Uterus (tissue), 4 donors: ENCODE data around the gene TTC39B. TPM values are rescaled to one million over a fixed set of nuclear protein-coding genes. Genes with fewer than 3 reads are reported as not detected.

Experiments used
- DNase-seq, 2 donors: peaks; one replicate each; pipeline ENCODE4 v3.0.0-alpha.2; 2019 to 2020
- H3K27ac ChIP-seq, 2 donors: fragments of 200-600 bp; sonication (generic); 1 replicate in 1 of 2; 2 replicates in 1 of 2; pipeline ENCODE4 v1.5.1; 2016 to 2018
- H3K27me3 ChIP-seq, 2 donors: fragments of 200-600 bp; sonication (generic); one replicate each; pipeline ENCODE4 v1.5.1; 2018 to 2019; ENCODE audit warnings: control low read depth in 1 of 2
- H3K36me3 ChIP-seq, 2 donors: fragments of 200-600 bp; sonication (generic); one replicate each; pipeline ENCODE4 v1.5.1; 2019; ENCODE audit warnings: control low read depth in 1 of 2
- H3K4me1 ChIP-seq, 2 donors: fragments of 200-600 bp; sonication (generic); one replicate each; pipeline ENCODE4 v1.5.1; 2018 to 2019; ENCODE audit warnings: control low read depth in 1 of 2
- H3K4me3 ChIP-seq, 2 donors: fragments of 200-600 bp; sonication (generic); 1 replicate in 1 of 2; 2 replicates in 1 of 2; pipeline ENCODE4 v1.5.1; 2018 to 2019; ENCODE audit warnings: mild to moderate bottlenecking in 1 of 2
- H3K9me3 ChIP-seq, 2 donors: fragments of 200-600 bp; sonication (generic); one replicate each; pipeline ENCODE4 v1.5.1; 2019; ENCODE audit warnings: control low read depth in 1 of 2
- POLR2A ChIP-seq, 2 donors: fragments of 450-650 bp; IDR thresholded peaks; one replicate each; pipeline ENCODE4 v1.6.1; 2016; ENCODE audit warnings: antibody characterized with exemption in 2 of 2, mild to moderate bottlenecking in 1 of 2, moderate library complexity in 1 of 2
- intact Hi-C: fragments of 100-400 bp; cut with DNase I; formaldehyde crosslinking; loops from one replicate; pipeline ENCODE4 v1.15.1; 2023; ENCODE audit warnings: low total_unique reads
- total RNA-seq, 4 donors: library from RNA; depleted of rRNA in 3 of 4; stranded (reverse); fragments of >200 nt in 3 of 4; gene quantifications; one replicate each; pipeline versions ENCODE4 v1.1.0 to v1.2.4, GENCODE V29; 2014 to 2023
- TF ChIP-seq, protein P1 (sequence below), 4 experiments: fragments of 200-600 bp in 2 of 4; fragments of 450-650 bp in 2 of 4; sonication (generic) in 2 of 4; IDR thresholded peaks; one replicate each; pipeline ENCODE4 v1.5.1; 2016 to 2019; ENCODE audit warnings: antibody characterized with exemption in 4 of 4, mild to moderate bottlenecking in 2 of 4, moderate library complexity in 1 of 4
- donor health status: DM: yes; HTN: yes; CAD: no.

Gene TTC39B
- total RNA-seq, 4 donors from 2014 or later: 14.1 to 21.9 (median 19.6) TPM

- Histone ChIP-seq H3K4me1 (no peaks in the 10 kb centered on the region), H3K27me3 (no peaks in the 10 kb centered on the region), H3K36me3 (no peaks in the 10 kb centered on the region), H3K4me3 (no peak overlapping the region), H3K27ac (no peak overlapping the region), H3K9me3 (no peaks in the 10 kb centered on the region)
- DNase-seq: peak in 1 of 2 donors; percentile 37
- intact Hi-C loops: no loop called here
- TF ChIP-seq, protein P1, sequence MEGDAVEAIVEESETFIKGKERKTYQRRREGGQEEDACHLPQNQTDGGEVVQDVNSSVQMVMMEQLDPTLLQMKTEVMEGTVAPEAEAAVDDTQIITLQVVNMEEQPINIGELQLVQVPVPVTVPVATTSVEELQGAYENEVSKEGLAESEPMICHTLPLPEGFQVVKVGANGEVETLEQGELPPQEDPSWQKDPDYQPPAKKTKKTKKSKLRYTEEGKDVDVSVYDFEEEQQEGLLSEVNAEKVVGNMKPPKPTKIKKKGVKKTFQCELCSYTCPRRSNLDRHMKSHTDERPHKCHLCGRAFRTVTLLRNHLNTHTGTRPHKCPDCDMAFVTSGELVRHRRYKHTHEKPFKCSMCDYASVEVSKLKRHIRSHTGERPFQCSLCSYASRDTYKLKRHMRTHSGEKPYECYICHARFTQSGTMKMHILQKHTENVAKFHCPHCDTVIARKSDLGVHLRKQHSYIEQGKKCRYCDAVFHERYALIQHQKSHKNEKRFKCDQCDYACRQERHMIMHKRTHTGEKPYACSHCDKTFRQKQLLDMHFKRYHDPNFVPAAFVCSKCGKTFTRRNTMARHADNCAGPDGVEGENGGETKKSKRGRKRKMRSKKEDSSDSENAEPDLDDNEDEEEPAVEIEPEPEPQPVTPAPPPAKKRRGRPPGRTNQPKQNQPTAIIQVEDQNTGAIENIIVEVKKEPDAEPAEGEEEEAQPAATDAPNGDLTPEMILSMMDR (IDR thresholded peaks at IDR 0.05): no peak
- TF ChIP-seq POLR2A (IDR thresholded peaks at IDR 0.05): no peak
Measured at GRCh38 chr9:15144622-15145061, 162.4 kb downstream of the TTC39B start.

DNA sequence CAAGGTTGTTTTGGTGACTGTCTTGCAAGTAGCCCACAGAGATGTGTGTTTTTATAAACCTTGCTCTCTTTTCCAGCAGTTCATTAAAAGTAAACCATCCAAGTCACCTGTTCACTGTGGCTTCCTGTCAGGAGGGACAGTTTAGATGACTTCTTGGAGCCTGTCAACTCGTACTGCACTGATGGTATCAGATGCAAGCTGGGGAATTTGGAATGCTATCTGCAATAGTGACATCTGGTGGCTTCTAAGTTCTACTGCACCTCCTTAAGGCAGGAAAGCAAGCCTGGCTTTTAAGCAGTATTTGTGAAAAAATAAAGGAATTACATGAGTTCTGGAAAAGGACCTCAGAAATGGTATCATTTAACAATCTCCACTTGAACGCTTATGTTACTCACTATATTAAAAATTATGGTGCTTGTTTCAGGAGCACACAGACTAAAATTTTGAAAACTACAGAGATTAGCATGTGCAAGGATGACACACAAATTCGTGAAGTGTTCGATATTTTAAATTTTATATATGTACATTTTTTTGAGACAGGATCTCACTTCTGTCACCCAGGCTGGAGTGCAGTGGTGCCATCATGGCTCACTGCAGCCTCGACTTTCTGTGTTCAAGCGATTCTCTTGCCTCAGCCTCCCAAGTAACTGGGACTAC lies 164.0 kb downstream of the TTC39B start:
- no peaks in the 10 kb centered on the region for H3K4me1 ChIP-seq
- no peaks in the 10 kb centered on the region for H3K36me3 ChIP-seq
- intact Hi-C loops: no loop called here
- H3K4me3 ChIP-seq: no peak overlapping the region
- no peak overlapping the region for H3K27ac ChIP-seq
- H3K9me3 ChIP-seq: no peaks in the 10 kb centered on the region
- no peak for DNase-seq
- TF ChIP-seq, protein P1 (IDR thresholded peaks at IDR 0.05): peak; percentile 69 to 74 (median 71)
- TF ChIP-seq POLR2A (IDR thresholded peaks at IDR 0.05): no peak
- H3K27me3 ChIP-seq: no peaks in the 10 kb centered on the region

DNA sequence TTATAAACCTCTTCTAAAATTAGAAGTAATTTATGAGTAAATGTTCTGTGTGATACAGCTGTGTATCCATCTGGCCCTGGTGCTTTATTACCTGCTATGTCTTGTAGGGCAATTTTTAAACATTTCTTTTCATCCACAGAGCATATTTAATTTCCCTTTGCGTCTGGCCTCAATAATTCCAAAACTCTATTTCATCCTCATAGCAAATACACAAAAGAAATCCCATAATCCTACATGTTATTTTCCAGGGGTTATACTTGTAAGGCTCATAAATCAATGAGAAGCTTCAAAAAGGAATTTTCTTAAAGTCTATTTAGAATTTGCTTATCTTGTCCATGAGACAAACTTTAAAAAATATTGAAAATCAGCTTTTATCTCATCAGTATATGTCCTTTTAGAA lies 167.0 kb downstream of the TTC39B start:
- no peak for DNase-seq

DNA sequence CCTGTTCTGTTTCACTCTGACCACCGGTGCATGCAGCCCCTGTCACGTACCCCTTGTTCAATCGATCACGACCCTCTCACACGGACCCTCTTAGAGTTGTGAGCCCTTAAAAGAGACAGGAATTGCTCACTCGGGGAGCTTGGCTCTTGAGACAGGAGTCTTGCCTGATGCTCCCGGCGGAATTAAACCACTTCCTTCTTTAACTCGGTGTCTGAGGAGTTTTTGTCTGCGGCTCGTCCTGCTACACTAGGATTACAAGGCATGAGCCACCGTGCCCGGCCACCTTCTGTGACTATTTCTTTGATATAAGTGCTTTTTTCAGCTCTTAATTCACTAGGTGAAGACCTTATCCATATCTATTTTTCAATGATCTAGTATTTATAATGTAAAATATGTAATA lies 167.5 kb downstream of the TTC39B start:
- no peaks in the 10 kb centered on the region for H3K27me3 ChIP-seq
- no peak for DNase-seq
- TF ChIP-seq POLR2A (IDR thresholded peaks at IDR 0.05): no peak
- TF ChIP-seq, protein P1 (IDR thresholded peaks at IDR 0.05): no peak
- no peaks in the 10 kb centered on the region for H3K4me1 ChIP-seq
- no peaks in the 10 kb centered on the region for H3K36me3 ChIP-seq
- H3K27ac ChIP-seq: no peak overlapping the region
- H3K9me3 ChIP-seq: no peaks in the 10 kb centered on the region
- no peak overlapping the region for H3K4me3 ChIP-seq
- intact Hi-C loops: no loop called here

More for the DNA sequence above, 167.0 kb downstream of the TTC39B start:
- Histone ChIP-seq H3K4me3 (no peak overlapping the region), H3K4me1 (no peaks in the 10 kb centered on the region), H3K9me3 (no peaks in the 10 kb centered on the region), H3K27ac (peak overlapping the region in 1 of 2 donors; percentile 15), H3K27me3 (no peaks in the 10 kb centered on the region), H3K36me3 (no peaks in the 10 kb centered on the region)
- intact Hi-C loops: no loop called here
- TF ChIP-seq, protein P1 (IDR thresholded peaks at IDR 0.05): no peak
- TF ChIP-seq POLR2A (IDR thresholded peaks at IDR 0.05): no peak

DNA sequence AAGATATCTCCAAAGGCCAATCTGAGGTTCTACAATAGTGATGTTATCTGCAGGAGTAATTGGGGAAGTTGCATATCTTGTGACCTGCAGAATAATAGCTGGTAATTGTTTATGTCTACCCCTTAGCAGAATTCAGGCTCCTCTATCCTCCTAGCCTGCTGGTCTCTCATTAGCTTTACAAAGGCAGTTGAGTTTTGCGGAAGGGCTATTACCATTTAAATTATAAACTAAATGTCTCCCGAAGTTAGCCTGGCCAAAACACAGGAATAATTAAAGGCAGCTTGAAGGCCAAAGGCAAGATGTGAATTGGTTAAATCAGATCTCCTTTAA lies 168.7 kb downstream of the TTC39B start:
- no peaks in the 10 kb centered on the region for H3K36me3 ChIP-seq
- H3K4me1 ChIP-seq: no peaks in the 10 kb centered on the region
- TF ChIP-seq, protein P1 (IDR thresholded peaks at IDR 0.05): no peak
- TF ChIP-seq POLR2A (IDR thresholded peaks at IDR 0.05): no peak
- DNase-seq: no peak
- no peaks in the 10 kb centered on the region for H3K9me3 ChIP-seq
- intact Hi-C loops: no loop called here
- H3K4me3 ChIP-seq: no peak overlapping the region
- no peak overlapping the region for H3K27ac ChIP-seq
- H3K27me3 ChIP-seq: no peaks in the 10 kb centered on the region
